Right lobe of liver (tissue), 4 donors: ENCODE data around the gene KIAA1143.

Experiments
- POLR2A ChIP-seq: fragments of 450-650 bp; IDR thresholded peaks from one replicate; pipeline ENCODE4 v1.6.1; 2017; ENCODE audit warnings: antibody characterized with exemption, mild to moderate bottlenecking
- TF ChIP-seq, protein P1 (sequence below), 4 donors: fragments of 200-600 bp in 3 of 4; fragments of 450-650 bp in 1 of 4; IDR thresholded peaks; one replicate each; pipeline versions ENCODE4 v1.5.1 to v1.8.0; 2016 to 2022; ENCODE audit warnings: antibody characterized with exemption in 4 of 4, mild to moderate bottlenecking in 2 of 4
- donor health status: DM: no; HTN: no; CAD: no.
- donor health status: DM: no; HTN: no; CAD: no.
- donor health status: DM: no; HTN: yes; CAD: no.

DNA sequence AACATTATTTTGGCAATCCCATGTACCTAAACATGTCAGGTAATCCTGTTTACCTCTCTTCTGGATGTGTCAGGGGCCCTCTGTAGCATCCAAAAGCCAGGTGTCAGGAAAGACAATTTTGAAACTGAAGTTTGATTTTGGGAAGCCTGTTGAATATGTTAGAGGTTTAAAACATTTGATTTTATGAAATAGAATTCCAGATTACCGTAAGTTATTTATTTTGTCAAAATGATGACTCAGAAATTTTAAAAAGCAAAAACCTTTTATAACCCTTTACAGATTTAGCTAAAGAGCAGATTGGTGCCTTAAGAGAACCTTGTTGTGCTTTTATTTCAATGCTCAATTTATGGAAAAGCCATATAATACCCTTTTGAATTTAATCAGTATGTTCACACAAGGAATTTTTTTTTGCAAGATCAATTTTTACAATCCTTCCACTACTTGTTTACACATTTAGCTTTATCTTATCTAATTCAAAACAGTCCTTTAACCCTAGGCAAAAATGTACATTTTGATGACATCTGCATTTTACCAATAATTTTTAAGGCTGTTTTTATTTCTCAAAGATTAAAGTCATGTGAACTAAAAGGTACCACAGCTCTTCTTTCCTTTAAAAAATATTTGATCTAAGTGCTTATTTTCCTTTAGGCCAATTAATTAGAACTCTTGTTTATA, 10.1 kb upstream of the KIAA1143 start:
- TF ChIP-seq, protein P1, sequence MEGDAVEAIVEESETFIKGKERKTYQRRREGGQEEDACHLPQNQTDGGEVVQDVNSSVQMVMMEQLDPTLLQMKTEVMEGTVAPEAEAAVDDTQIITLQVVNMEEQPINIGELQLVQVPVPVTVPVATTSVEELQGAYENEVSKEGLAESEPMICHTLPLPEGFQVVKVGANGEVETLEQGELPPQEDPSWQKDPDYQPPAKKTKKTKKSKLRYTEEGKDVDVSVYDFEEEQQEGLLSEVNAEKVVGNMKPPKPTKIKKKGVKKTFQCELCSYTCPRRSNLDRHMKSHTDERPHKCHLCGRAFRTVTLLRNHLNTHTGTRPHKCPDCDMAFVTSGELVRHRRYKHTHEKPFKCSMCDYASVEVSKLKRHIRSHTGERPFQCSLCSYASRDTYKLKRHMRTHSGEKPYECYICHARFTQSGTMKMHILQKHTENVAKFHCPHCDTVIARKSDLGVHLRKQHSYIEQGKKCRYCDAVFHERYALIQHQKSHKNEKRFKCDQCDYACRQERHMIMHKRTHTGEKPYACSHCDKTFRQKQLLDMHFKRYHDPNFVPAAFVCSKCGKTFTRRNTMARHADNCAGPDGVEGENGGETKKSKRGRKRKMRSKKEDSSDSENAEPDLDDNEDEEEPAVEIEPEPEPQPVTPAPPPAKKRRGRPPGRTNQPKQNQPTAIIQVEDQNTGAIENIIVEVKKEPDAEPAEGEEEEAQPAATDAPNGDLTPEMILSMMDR (IDR thresholded peaks at IDR 0.05): no peak
- no peak for TF ChIP-seq POLR2A
